B cell (primary cell): ENCODE measurements around the gene COA8. TPM values are rescaled to one million over a fixed set of nuclear protein-coding genes. Genes with fewer than 3 reads are reported as not detected.

Experiments used
- ATAC-seq: fragments of 200-7000 bp; cut with Tn5 transposase; one replicate; pipeline ENCODE4 v1.10.0; 2021; ENCODE audit warnings: low read depth, mild to moderate bottlenecking, moderate number of reproducible peaks, moderate library complexity
- CTCF ChIA-PET: fragments of 350-600 bp; sonication (Branson Sonifier 250); formaldehyde crosslinking; loops from one replicate; lab custom pipeline; 2021; ENCODE audit warnings: antibody characterized with exemption, inconsistent platforms; lab: Charles Lee
- POLR2A ChIA-PET: fragments of 350-600 bp; sonication (Branson Sonifier 250); formaldehyde crosslinking; loops from one replicate; lab custom pipeline; 2021; ENCODE audit warnings: antibody characterized with exemption; lab: Charles Lee
- DNase-seq: peaks from one replicate; pipeline ENCODE4 v3.0.0; 2013
- H2AFZ ChIP-seq: 2 replicates; pipeline ENCODE4 v1.6.1; 2012; ENCODE audit warnings: mild to moderate bottlenecking, low read depth, low read length; ENCODE audit not compliant: insufficient read depth, poor library complexity, severe bottlenecking
- H3K27ac ChIP-seq, 2 donors: 1 replicate in 1 of 2; 2 replicates in 1 of 2; pipeline ENCODE4 v1.5.1; 2012 to 2013; ENCODE audit warnings: low read length in 2 of 2, mild to moderate bottlenecking in 2 of 2, moderate library complexity in 1 of 2
- H3K27me3 ChIP-seq, 4 experiments: fragments of 200-600 bp in 1 of 4; sonication (generic) in 1 of 4; replicated peaks in 1 of 4; 1 replicate in 2 of 4; 2 replicates in 2 of 4; pipeline versions ENCODE4 v1.6.1 to v1.7.0; 2013 to 2016; ENCODE audit warnings: low read length in 3 of 4, mild to moderate bottlenecking in 2 of 4, mixed read lengths in 1 of 4, moderate library complexity in 1 of 4; ENCODE audit not compliant: insufficient read depth in 4 of 4, control insufficient read depth in 3 of 4; ENCODE audit errors: control extremely low read depth in 1 of 4
- H3K36me3 ChIP-seq, 2 experiments: replicated peaks in 1 of 2; 1 replicate in 1 of 2; 2 replicates in 1 of 2; pipeline versions ENCODE4 v1.6.1 to v1.7.1; 2013; ENCODE audit warnings: low read length in 1 of 2; ENCODE audit not compliant: insufficient read depth in 2 of 2, control insufficient read depth in 1 of 2; ENCODE audit errors: control extremely low read depth in 1 of 2, extremely low read depth in 1 of 2
- H3K4me1 ChIP-seq, 2 donors: fragments of 200-600 bp in 1 of 2; sonication (generic) in 1 of 2; 1 replicate in 1 of 2; 2 replicates in 1 of 2; pipeline versions ENCODE4 v1.5.1 to v1.6.1; 2013 to 2017; ENCODE audit warnings: low read length in 2 of 2; ENCODE audit not compliant: control insufficient read depth in 2 of 2, insufficient read depth in 2 of 2
- H3K4me2 ChIP-seq: replicated peaks from 2 replicates; pipeline ENCODE3; 2012; ENCODE audit warnings: mild to moderate bottlenecking, low read depth, low read length; ENCODE audit not compliant: poor library complexity, severe bottlenecking
- H3K4me3 ChIP-seq, 5 experiments: fragments of 200-600 bp in 1 of 5; sonication (generic) in 1 of 5; 1 replicate in 3 of 5; 2 replicates in 2 of 5; pipeline versions ENCODE4 v1.5.1 to v1.7.0; 2011 to 2016; ENCODE audit warnings: low read length in 4 of 5, mild to moderate bottlenecking in 4 of 5, low read depth in 2 of 5, control low read depth in 1 of 5, moderate library complexity in 1 of 5; ENCODE audit not compliant: insufficient read depth in 1 of 5; ENCODE audit errors: control extremely low read depth in 1 of 5, extremely low read depth in 1 of 5
- H3K79me2 ChIP-seq: fragments of 200-600 bp; sonication (generic); one replicate; pipeline ENCODE4 v1.6.0; 2016; ENCODE audit warnings: low read length; ENCODE audit not compliant: control insufficient read depth, insufficient read depth
- H3K9ac ChIP-seq: fragments of 200-600 bp; sonication (generic); 2 replicates; pipeline ENCODE4 v1.6.1; 2017; ENCODE audit warnings: mild to moderate bottlenecking, low read length, moderate library complexity
- H3K9me3 ChIP-seq, 3 donors: one replicate each; pipeline versions ENCODE4 v1.6.1 to v1.7.1; 2013; ENCODE audit warnings: low read length in 2 of 3; ENCODE audit not compliant: control insufficient read depth in 2 of 3, insufficient read depth in 1 of 3; ENCODE audit errors: control extremely low read depth in 1 of 3
- H4K20me1 ChIP-seq: 2 replicates; pipeline ENCODE4 v1.6.0; 2012; ENCODE audit warnings: mild to moderate bottlenecking, low read length; ENCODE audit not compliant: insufficient read depth, control insufficient read depth, poor library complexity, severe bottlenecking
- H3K27ac Mint-ChIP-seq: one replicate; pipeline ENCODE4 v1.8.0; 2021; ENCODE audit warnings: mixed read lengths
- H3K27me3 Mint-ChIP-seq: one replicate; pipeline ENCODE4 v1.8.0; 2021; ENCODE audit warnings: mixed read lengths
- H3K4me1 Mint-ChIP-seq: one replicate; pipeline ENCODE4 v1.8.0; 2021; ENCODE audit warnings: mixed read lengths
- H3K4me3 Mint-ChIP-seq: one replicate; pipeline ENCODE4 v1.8.0; 2021; ENCODE audit warnings: mixed read lengths
- H3K9me3 Mint-ChIP-seq: one replicate; pipeline ENCODE4 v1.8.0; 2022; ENCODE audit warnings: mixed read lengths; ENCODE audit not compliant: insufficient read depth
- EZH2 ChIP-seq: IDR thresholded peaks from 2 replicates; pipeline ENCODE4 v1.6.1; 2012; ENCODE audit warnings: borderline replicate concordance, low read depth, mild to moderate bottlenecking, moderate library complexity, low read length; ENCODE audit not compliant: insufficient read depth, poor library complexity, severe bottlenecking
- WGBS: methylation state at CpG from one replicate; pipeline ENCODE4 v1.1.5; 2013; ENCODE audit warnings: missing lambda C conversion rate; ENCODE audit not compliant: insufficient coverage; 5-methylcytosine and 5-hydroxymethylcytosine counted together
- intact Hi-C: fragments of 100-400 bp; cut with micrococcal nuclease; formaldehyde crosslinking; loops from one replicate; pipeline ENCODE4 v1.10.0; 2022
- polyA plus RNA-seq: library from polyadenylated mRNA; depleted of rRNA; stranded (reverse); fragments of >200 nt; gene quantifications from 2 replicates; pipeline ENCODE4 v1.2.3, GENCODE V29; 2012
- total RNA-seq, 2 donors: library from RNA; stranded (reverse); fragments of 120-200 nt in 1 of 2; gene quantifications; 1 replicate in 1 of 2; 2 replicates in 1 of 2; pipeline versions ENCODE4 v1.2.3 to v1.2.4, GENCODE V29; 2013 to 2022
- TF ChIP-seq, protein P1 (sequence below): fragments of 200-600 bp; IDR thresholded peaks from one replicate; pipeline ENCODE4 v1.8.0; 2022; ENCODE audit warnings: antibody characterized with exemption, mild to moderate bottlenecking

The COA8 gene
- total and polyA plus RNA-seq, 2 donors (not counting 1 experiment from before 2014, with no cell fraction given), result 7.5 to 24.9 TPM

DNA sequence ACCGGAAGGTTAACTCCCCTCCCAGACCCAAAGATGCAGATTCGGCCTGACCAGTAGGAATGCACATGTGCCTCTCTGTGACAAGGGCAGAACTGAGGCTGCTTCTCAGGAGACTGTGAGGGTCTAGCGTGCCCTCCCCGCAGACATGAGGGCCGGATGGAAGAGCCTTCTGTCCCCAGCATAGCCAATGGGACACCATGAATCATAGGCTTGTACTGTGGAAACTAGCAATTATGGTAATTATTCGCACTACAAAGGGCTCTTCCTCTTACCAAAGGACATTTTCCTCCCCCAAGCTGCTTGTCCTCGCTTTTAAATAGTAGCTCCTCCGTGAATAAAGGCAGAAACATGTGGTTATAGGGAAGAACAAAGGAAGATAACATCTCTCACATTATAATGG is 6.2 kb downstream of the COA8 start:
- ATAC-seq (no peak), DNase-seq (no peak)
- Mint-ChIP-seq H3K4me1 (peaks cover 20% of the 10 kb centered on the region), H3K9me3 (no peaks in the 10 kb centered on the region), H3K27ac (no peak overlapping the region), H3K27me3 (no peaks in the 10 kb centered on the region), H3K4me3 (no peak overlapping the region)
- Histone ChIP-seq H3K27me3 (no peaks in the 10 kb centered on the region), H3K9me3 (no peaks in the 10 kb centered on the region), H3K4me2 (no peak overlapping the region), H3K79me2 (peaks cover 67% of the 10 kb centered on the region), H3K4me3 (no peak overlapping the region), H3K27ac (no peak overlapping the region), H3K9ac (no peak overlapping the region), H4K20me1 (peaks cover 56% of the 10 kb centered on the region), H3K4me1 (peaks cover 3 to 6% of the 10 kb centered on the region in 2 donors), H2AFZ (no peak overlapping the region), H3K36me3 (peaks cover 2 to 21% of the 10 kb centered on the region in 2 experiments)
- ChIA-PET CTCF (interaction anchor here (0.7 to 1.5 kb wide), 4 partner anchors 103 to 239 kb away, joined by 3 to 4 read pairs (median 4); no protein-coding TSS in a partner anchor), POLR2A (no interaction called here)
- TF ChIP-seq, protein P1, sequence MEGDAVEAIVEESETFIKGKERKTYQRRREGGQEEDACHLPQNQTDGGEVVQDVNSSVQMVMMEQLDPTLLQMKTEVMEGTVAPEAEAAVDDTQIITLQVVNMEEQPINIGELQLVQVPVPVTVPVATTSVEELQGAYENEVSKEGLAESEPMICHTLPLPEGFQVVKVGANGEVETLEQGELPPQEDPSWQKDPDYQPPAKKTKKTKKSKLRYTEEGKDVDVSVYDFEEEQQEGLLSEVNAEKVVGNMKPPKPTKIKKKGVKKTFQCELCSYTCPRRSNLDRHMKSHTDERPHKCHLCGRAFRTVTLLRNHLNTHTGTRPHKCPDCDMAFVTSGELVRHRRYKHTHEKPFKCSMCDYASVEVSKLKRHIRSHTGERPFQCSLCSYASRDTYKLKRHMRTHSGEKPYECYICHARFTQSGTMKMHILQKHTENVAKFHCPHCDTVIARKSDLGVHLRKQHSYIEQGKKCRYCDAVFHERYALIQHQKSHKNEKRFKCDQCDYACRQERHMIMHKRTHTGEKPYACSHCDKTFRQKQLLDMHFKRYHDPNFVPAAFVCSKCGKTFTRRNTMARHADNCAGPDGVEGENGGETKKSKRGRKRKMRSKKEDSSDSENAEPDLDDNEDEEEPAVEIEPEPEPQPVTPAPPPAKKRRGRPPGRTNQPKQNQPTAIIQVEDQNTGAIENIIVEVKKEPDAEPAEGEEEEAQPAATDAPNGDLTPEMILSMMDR, result no peak
- no peak for TF ChIP-seq EZH2
- intact Hi-C loops, result loop anchor here (10.0 kb wide), 1 partner anchor 234 kb away; the partner anchor contains the start of gene EIF5
- 100% methylated on average over 5 of the region's 8 CpGs for WGBS

DNA sequence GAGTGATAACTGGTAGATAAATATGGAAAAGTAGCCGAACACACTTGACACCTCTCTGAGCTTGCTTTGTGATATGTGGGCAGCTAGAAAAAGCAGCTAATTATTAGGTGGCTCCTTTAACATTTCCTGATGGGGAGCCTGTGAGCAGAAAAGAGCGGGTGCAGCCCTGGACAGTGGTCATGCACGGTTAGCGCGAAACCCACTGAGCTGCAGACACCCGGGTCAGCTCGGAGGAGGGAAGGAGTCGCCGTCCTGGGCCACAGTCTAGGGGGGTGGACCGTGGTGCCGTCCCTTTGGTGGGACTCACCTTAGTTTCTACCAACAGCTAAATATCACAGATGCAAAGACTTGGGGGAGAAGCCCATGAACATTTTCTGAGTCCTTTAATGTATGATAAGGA is 6.6 kb downstream of the COA8 start:
- peaks cover 17% of the 10 kb centered on the region for H3K4me1 Mint-ChIP-seq
- no peak overlapping the region for H2AFZ ChIP-seq
- H3K36me3 ChIP-seq, result peaks cover 4 to 26% of the 10 kb centered on the region in 2 experiments
- H3K9me3 ChIP-seq, result no peaks in the 10 kb centered on the region
- H3K27me3 ChIP-seq, result no peaks in the 10 kb centered on the region
- peaks cover 56% of the 10 kb centered on the region for H4K20me1 ChIP-seq
- no peak overlapping the region for H3K4me2 ChIP-seq
- TF ChIP-seq, protein P1, result no peak
- TF ChIP-seq EZH2, result no peak
- H3K9me3 Mint-ChIP-seq, result no peaks in the 10 kb centered on the region
- H3K27ac ChIP-seq, result no peak overlapping the region
- intact Hi-C loops, result loop anchor here (10.0 kb wide), 1 partner anchor 235 kb away; the partner anchor contains the start of gene EIF5
- peaks cover 64% of the 10 kb centered on the region for H3K79me2 ChIP-seq
- H3K4me3 Mint-ChIP-seq, result no peak overlapping the region
- no peak overlapping the region for H3K9ac ChIP-seq
- H3K27ac Mint-ChIP-seq, result no peak overlapping the region
- no peak overlapping the region for H3K4me3 ChIP-seq
- H3K4me1 ChIP-seq, result peaks cover 0 to 2% of the 10 kb centered on the region in 2 donors
- H3K27me3 Mint-ChIP-seq, result no peaks in the 10 kb centered on the region
- POLR2A ChIA-PET, result no interaction called here
- no peak for ATAC-seq
- WGBS, result 86% methylated on average over 8 of the region's 11 CpGs
- CTCF ChIA-PET, result interaction anchor here (0.7 to 1.2 kb wide), 3 partner anchors 103 to 239 kb away, joined by 3 to 4 read pairs (median 4); no protein-coding TSS in a partner anchor
- DNase-seq, result no peak
